GM18873 (cell line): ENCODE measurements around the gene UBAC2.
"Not testable (repeated sequence)": the region's sequence is repeated elsewhere in the genome, so short reads cannot be mapped to it uniquely, and the experiment has no call there.

ENCODE experiments used
- ATAC-seq: cut with Tn5 transposase; IDR thresholded peaks from one replicate; pipeline ENCODE4 v1.9.1; 2021; ENCODE audit warnings: mild to moderate bottlenecking, moderate library complexity, moderate number of reproducible peaks; ENCODE audit not compliant: unreplicated experiment, low FRiP score

Gene UBAC2

DNA sequence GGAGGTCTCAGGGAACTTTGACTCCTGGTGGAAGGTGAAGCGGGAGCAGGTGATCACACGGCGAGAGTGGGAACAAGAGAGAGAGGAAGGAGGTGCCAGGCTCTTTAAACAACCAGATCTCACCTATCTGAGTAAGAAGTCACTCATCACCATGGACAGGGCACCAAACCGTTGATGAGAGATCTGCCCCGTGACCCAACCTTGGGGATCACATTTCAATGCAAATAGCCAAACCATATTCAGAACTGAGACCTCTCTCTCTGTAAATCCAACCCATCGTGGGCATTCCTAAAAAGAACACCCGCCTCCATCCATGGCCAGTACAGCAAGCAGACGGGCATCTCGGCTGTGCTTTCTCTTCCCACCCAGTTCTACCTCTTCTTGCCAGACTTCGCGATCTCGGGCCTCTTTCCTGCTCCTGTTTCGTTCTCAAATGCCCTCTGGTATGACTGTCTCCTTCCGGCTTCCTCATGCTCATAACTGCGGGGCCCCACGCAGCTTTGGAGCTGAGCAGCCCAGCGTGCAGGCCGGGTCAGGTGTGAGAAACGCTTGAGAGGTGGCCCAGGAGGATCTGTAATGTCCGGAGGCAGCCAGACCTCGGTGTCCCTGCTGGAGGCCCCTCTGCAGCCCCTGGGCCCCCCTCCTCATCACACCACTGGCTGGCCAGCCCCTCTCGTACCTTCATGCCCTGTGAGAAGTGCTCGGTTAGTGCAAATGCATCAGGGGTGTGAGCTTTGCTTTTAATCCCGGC is 203.5 kb downstream of the UBAC2 start:
- no peak for ATAC-seq

DNA sequence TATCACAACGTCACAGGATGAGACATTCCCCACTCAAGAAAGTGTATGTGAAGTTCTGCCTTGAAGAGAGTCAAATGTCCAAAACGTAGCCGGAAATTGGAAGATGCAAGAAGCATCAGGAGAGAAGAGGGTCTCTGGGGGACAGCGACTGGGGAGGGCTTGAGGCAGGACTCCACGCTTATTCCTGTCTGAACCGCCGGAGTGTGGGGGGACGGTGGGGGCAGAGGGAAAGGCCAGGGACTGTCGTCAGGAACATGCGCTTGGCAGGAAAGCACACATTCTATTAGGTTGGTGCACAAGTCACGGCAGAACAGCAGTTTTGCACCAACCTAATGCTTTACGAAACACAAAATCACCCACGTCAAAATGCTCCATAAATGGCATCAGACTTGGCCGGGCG is 205.3 kb downstream of the UBAC2 start:
- ATAC-seq = no peak

DNA sequence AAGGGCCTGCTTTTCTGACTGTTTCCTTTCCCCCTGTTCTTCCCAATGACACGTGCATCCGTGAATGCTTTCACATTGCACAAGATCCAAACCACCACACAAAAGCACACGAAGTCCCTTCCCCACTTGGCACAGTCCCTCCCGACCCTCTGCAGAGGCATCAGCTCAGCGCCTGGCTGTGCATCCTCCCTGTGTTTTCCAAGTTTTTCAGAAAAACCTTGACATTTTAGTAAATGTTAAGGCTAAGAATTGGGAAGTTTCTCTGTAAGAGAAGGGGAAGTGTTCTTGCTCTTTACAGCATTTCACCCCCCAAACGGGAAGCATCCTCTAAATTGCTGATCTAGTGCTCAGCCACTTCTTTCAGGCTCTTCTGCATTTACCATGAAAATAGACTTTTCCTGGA is 206.1 kb downstream of the UBAC2 start:
- ATAC-seq = no peak

DNA sequence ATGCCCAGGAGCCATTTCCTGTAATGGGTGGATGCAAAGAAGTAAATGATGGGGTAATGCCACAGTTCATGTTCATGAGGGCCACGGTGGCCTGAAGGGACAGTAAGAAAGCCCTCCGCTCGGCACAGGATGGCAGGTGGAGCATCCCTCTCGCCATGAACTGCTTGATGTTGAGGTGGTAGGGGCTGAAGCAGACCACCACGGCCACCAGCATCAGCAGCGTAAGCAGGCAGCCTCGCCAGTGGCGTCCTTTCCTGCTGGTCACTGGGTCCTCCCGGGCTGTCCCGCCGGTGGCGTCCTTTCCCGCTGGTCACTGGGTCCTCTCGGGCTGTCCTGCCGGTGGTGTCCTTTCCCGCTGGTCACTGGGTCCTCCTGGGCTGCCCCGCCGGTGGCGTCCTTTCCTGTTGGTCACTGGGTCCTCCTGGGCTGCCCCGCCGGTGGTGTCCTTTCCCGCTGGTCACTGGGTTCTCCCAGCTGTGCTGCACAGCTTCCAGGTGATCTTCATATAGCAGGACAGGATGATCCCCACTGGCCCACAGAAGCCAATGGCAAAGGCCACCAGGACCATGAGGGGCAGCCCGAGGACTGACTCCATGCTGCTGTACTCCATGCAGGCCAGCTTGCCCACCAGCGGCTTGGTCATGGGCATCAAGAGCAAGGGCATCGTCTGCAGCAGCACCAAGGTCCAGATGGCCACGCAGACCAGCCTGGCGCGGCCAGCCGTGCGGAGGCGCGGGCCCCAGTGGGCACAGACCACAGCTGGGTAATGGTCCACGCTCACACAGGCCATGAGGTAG is 207.4 kb downstream of the UBAC2 start:
- no peak for ATAC-seq

DNA sequence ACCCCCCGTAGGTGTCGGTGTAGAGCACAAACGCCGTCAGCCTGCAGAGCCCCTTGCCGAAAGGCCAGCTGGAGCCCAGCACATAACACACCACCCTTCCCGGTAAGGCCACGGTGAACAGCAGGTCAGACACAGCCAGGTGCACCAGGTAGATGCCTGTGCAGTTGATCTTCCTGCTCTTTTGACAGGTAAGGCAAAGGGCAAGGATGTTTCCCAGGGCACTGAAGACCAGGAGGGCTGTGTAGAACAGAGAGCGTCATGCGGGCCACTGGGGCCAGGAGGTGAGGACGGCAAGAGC is 208.0 kb downstream of the UBAC2 start:
- ATAC-seq = no peak

DNA sequence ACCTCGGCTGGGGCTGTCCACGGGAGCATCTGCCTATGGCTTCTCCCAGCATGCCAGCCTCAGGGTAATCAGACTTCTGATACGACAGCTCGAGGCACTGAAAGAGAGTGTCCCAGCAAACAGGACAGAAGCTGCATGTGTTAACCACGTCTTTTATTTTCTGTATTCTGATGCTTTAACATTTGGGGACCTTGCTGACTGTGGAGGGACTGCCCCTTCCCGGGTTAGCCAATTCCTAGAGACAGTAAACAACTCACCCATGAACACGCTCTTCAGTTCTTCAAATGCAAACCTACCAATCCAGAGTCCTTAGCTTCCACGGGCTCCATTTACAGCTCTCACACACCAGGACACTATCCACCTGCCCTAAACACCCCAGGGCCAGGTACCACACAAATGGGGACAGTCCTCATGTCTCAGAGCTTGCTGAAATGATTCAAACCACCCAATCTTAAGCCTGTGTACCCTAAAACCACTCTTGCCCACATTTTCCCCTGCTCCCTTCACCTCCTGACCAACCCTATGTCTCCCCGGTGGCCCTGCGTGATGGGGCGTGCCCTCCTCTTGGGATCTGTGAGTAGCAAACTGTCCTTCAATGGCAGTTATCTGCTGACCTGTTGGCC is 208.9 kb downstream of the UBAC2 start:
- not testable (repeated sequence) for ATAC-seq

DNA sequence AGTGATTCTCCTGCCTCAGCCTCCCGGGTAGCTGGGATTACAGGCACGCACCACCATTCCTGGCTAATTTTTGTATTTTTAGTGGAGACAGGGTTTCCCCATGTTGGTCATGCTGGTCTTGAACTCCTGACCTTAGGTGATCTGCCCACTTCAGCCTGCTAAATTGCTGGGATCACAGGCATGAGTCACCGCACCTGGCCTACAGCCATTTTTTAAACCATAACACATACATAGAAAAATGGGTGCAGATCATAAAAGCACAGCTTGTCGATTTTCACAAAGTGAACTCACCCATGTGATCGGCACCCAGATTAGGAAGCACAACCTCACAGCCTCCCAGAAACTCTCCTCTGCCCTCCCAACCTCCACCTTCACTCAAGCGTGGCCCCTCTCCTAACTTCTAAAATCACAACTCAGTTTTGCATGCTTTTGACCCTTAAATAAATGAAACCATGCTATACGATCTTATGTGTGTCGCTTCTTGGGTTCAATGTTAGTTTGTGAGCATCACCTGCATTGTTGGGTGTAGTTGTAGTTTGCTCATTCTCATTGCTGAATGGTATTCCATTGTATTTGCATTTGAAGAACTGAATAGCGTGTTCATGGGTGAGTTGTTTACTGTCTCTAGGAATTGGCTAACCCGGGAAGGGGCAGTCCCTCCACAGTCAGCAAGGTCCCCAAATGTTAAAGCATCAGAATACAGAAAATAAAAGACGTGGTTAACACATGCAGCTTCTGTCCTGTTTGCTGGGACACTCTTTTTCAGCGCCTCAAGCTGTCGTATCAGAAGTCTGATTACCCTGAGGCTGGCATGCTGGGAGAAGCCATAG is 210.2 kb downstream of the UBAC2 start:
- not testable (repeated sequence) for ATAC-seq

DNA sequence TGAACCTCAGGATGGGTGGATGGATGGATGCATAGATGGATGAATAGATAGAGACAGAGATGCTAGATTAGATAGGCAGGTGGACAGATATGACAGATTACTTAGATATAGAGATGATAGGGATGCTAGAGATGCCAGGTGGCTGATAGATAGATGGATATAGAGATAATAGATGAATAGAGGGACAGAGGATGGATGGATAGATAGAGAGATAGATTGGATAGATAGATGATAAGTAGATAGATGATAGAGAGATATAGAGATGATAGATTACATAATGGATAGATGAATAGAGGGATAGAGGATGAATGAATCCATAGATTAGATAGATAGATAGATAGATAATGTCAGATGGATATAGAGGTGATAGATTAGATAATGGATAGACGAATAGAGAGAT is 212.2 kb downstream of the UBAC2 start:
- ATAC-seq = no peak

DNA sequence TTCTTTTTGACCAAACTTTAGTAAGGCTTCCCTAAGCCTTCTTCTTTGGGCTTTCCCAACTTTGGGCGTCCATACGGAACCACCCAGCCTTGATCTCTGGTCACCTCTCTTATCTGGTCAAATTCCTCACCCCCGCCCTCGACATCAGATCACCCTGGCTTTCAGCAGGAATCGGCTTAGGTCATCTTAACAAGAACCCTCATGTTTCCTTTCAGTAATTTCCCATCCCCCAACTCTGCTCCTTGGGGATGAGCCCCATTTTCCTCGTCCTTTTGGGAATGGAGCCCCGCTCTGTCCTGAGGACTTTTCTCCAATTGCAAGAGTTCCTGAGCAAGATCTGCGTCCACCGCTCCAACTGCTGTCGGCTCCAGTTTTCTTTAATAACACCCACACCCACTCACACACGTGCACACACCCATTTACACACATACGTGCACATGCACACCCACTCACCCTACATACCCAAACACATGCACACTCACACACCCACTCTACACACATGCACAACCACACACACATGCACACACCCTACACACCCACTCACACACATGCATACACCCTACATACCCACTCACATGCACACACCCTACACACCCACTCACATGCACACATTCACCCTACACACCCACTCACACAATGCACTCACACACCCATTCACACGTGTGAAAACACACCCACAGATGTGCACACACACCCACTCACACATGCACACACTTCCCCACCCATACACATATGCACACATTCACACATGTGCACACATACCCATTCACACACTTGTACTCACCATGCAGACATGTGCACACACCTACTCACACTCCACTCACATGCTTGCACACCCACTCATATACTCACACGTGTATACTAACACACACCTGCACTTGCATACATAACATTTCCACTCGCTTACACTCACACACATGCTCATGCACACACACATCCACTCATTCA is 213.7 kb downstream of the UBAC2 start:
- no peak for ATAC-seq

DNA sequence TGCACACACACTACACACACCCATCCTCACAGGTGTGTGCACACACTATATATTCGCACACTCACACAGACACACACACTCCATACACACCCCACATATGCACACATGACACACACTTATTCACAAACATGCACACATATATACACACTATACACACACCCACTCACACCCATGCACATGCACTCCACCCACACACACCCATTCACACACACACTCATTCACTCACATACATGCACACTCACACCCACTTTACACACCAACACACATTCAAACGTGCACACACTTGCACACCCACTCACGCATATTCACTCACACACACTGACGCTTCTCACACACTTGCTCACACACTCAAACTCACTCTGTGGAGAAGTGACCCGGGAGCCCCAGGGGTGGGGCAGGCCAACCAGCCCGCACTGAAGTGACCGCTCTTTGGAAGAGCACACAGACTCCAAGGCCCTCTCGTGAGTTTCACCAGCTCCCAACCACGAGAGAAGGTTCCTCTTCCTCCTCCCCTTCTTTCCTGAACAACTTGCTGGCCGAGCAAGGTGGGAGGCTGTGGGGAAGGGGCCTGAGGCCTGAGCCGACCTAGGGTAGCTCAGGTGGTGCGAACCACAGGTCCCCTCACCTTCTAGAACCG is 214.5 kb downstream of the UBAC2 start:
- no peak for ATAC-seq

DNA sequence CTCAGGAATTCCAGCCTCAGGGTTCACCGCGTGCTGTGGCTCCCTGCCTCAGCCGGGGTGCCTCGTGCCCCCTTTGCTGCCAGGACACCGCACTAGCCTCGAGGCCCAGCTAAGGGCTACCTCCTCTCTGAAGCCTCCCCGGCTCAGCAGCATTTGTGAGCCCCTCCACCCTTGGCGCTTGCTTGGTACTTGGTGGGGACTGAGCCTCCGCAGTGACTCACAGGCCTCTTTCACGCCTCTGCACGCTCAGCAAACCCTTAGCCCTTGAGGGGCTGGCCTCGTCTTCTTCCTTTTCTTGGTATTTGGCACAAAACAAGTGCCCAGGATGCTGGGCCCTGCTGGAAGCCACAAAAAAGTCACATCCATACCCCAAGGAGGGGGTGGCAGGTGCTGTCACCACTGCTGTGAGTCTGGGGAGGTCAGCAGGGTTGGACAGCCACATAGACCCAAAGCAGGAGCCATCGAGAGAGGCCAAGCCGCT is 215.2 kb downstream of the UBAC2 start:
- ATAC-seq = no peak

DNA sequence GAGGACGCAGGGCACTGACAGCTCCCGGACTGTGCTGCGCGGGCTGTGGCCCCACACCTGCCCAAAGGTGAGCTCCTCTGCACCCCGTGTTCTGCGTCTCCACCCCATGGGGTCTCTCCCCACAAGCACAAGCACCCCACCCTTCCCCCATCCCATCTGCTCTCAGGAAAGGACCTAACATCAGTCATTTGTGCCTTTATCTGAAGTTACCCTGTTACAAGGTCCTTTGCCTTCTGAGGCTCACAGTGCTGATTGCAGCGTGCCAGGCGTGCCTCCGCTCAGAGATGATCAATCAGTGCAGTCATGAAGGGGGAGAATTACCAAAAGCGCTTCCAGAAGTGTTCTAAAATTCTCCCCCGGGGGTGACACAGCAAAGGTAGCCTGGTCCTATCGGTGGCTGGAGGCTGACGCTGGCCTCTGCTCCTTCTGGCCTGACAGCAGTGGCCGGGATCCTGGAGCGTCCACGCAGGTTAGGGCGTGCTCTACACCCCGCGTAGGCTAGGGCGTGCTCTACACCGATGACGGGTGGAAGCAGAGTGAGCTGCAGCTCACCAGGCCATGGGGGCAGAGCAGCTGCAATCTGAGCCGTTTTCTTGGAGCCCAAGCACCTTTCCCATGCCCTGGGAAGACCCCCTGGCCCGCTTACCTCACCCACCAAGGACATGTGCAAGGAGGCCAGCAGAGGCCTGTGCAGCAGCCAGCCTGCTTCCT is 215.9 kb downstream of the UBAC2 start:
- ATAC-seq = no peak

DNA sequence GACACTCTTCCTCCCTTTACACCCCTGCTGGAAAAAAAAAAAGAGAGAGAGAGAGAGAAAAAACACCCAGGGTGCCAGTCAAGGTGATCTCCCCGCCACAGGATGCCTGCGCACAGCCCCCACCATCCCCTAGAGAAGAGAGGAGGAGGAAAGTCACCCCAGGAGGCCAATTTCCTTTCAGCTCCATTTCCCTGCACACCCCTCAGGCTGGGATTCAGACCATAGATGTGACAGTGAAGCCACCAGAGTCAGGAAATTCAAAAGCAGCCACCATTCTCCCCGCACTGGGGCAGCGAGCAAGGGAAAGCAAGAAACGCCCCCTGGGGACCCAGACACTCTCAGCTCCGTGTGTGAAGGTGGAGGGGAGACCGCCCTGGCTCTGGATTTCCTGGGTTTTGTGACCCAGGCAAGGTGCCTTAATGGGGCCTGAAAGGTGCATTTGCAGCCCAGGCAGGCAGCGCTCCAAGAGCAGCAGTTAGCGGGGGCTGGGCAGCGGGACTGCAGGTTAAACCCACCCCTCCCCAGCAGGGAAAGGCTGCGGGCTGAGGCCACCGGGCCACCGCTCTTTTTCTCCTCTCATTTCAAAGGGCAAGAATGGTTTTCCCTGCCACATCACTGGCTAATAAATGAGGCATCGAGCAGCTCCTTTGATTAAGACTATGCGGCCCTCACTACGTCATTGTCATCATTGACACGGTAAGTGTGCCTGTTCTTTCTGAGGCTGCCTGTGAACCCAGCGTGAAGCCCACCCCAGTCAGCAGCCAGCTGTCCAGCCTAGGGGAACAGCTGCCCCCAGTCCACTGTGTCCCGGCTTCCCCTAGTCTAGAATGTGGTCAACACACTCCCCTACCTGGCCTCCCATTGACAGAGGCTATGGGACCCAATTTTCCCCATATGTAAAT is 216.8 kb downstream of the UBAC2 start:
- ATAC-seq = no peak

DNA sequence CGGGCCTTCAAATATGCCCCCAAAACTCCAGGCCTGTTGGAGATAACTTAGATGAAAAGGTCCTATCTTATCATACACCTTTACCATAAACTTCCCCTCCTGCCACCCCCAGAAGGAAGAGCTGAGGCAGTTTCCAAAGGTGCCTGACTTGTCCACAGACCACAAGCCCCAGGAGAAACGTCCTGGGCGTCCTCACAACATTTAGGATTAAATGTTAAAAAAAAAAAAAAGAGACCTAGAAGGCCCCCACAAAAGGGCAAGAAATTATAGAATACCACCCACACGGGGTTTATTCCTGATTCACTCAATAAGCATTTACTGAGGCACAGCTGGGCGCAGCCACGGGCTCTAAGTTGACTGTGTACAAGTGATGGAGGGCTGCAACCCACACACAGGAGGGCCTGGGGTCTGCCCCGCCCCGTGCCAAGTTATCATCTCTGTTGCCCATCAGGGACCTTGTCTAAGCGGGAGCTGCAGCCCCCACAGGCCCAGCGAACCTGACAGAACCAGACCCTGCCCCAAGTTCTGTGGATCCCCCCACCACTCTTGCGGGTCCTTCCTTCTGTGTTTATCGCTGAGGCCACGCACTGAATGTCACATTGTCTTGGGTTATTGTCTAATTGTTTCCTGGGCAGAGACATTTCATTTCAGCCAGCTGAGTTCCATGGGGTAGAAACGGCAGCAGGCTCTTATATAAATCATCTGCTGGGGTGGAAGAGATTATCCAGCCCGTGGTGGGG is 217.6 kb downstream of the UBAC2 start:
- ATAC-seq = no peak

DNA sequence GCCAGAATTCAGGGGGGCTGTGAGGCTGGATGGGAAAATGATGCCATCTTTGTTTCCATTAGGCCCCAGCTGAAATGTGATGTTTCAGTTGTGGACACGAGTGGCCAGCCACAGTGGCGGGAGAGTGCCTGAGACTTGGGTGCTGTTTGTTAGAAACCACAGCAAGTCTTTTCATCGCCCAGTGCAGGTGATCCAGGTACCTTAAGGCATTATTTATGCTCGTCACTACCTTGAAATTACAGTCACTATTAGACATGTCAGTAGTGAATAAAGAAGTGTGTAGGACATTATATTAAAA is 218.1 kb downstream of the UBAC2 start:
- ATAC-seq = no peak

DNA sequence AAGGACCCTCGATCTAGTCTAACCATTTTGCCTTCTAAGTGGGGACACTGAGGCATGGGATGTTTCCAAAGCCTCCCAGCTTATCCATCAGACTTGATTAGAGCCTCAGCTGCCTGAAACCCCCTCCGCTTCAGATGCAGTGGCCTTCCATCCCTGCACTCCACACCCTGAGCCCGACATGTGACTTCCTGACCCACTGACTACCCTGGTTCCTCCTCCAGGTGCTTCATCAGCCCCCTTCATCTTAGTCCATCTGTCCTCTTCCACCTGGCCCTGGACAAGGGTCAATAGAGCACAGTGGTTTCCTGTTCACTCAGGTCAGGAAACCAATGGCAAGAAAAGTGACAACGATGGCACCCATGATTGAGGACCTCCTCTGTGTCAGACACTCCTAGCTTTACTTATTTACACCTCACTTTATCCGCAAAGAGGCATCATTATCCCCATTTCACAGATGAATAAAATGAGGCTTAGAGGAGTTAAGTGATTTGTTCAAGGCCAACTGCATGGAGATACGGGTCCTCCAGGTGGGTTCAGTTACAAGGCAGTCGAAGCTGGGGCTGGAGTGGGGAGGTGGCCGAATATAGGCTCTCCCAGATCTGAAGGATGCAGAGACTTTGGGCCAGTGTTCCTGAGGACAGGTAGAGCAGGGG is 219.1 kb downstream of the UBAC2 start:
- ATAC-seq = no peak

DNA sequence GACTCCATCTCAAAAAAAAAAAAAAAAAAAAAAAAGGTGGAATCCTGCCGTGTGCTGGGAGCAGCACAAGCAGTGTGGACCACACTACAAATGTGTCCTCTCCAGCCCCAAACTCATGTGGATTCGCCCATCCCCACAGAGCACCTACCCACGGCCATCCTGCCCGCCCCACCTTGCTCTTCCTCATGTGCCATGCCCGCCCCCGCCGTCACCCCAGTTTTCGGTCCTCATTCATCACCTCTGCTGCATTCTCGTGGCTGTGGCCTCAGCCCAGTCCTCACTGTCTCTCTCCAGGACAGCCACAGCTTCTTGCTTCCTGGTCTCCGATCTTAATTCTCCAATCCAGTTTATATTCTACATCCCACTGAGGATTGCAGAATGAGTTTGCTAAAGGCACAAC is 220.6 kb downstream of the UBAC2 start:
- ATAC-seq = no peak
